CD4-positive, alpha-beta T cell (primary cell): ENCODE data around the gene NUMA1. TPM values are rescaled to one million over a fixed set of nuclear protein-coding genes. Genes with fewer than 3 reads are reported as not detected.

ENCODE experiments used
- ATAC-seq: fragments of 200-7000 bp; cut with Tn5 transposase; one replicate; pipeline ENCODE4 v1.10.0; 2022; ENCODE audit warnings: mild to moderate bottlenecking; ENCODE audit not compliant: poor library complexity
- CTCF ChIA-PET: fragments of 350-600 bp; sonication (Branson Sonifier 250); formaldehyde crosslinking; loops from one replicate; lab custom pipeline; 2021; ENCODE audit warnings: antibody characterized with exemption, inconsistent platforms; lab: Charles Lee
- POLR2A ChIA-PET: fragments of 350-600 bp; sonication (Branson Sonifier 250); formaldehyde crosslinking; loops from one replicate; lab custom pipeline; 2021; ENCODE audit warnings: antibody characterized with exemption, inconsistent platforms; lab: Charles Lee
- DNase-seq, 14 experiments: peaks; one replicate each; pipeline ENCODE4 v3.0.0-alpha.2; 2013 to 2020; ENCODE audit warnings: mixed read lengths in 2 of 14
- H3K27ac ChIP-seq, 2 donors: one replicate each; pipeline versions ENCODE4 v1.5.1 to v1.7.0; 2013; ENCODE audit warnings: low read length in 2 of 2, low read depth in 1 of 2, mild to moderate bottlenecking in 1 of 2
- H3K27me3 ChIP-seq, 2 experiments: 1 replicate in 1 of 2; 2 replicates in 1 of 2; pipeline versions ENCODE4 v1.6.1 to v1.7.0; 2013; ENCODE audit warnings: low read length in 2 of 2, control low read depth in 1 of 2, mild to moderate bottlenecking in 1 of 2, moderate library complexity in 1 of 2; ENCODE audit not compliant: insufficient read depth in 2 of 2, control insufficient read depth in 1 of 2
- H3K36me3 ChIP-seq: one replicate; pipeline ENCODE4 v1.6.1; 2013; ENCODE audit warnings: low read length, control low read depth; ENCODE audit not compliant: insufficient read depth
- H3K4me1 ChIP-seq: one replicate; pipeline ENCODE4 v1.6.1; 2013; ENCODE audit warnings: low read length, control low read depth; ENCODE audit not compliant: insufficient read depth
- H3K4me3 ChIP-seq: one replicate; pipeline ENCODE4 v1.5.1; 2013; ENCODE audit warnings: mild to moderate bottlenecking, low read length, moderate library complexity
- H3K9me3 ChIP-seq, 2 experiments: 1 replicate in 1 of 2; 2 replicates in 1 of 2; pipeline versions ENCODE4 v1.6.1 to v1.7.0; 2013; ENCODE audit warnings: low read length in 2 of 2, mild to moderate bottlenecking in 2 of 2, control low read depth in 1 of 2, moderate library complexity in 1 of 2; ENCODE audit not compliant: control insufficient read depth in 1 of 2, insufficient read depth in 1 of 2
- H3K27ac Mint-ChIP-seq: one replicate; pipeline ENCODE4 v1.8.0; 2020; ENCODE audit warnings: mixed read lengths
- H3K27me3 Mint-ChIP-seq: one replicate; pipeline ENCODE4 v1.8.0; 2021; ENCODE audit warnings: mixed read lengths
- H3K36me3 Mint-ChIP-seq: one replicate; pipeline ENCODE4 v1.8.0; 2021; ENCODE audit warnings: low read depth, mixed read lengths
- H3K4me1 Mint-ChIP-seq: one replicate; pipeline ENCODE4 v1.8.0; 2021; ENCODE audit warnings: low read depth, mixed read lengths
- H3K4me3 Mint-ChIP-seq: one replicate; pipeline ENCODE4 v1.8.0; 2020; ENCODE audit warnings: mild to moderate bottlenecking, mixed read lengths
- H3K9me3 Mint-ChIP-seq: one replicate; pipeline ENCODE4 v1.8.0; 2020; ENCODE audit warnings: mixed read lengths
- CTCF ChIP-seq: fragments of 200-600 bp; IDR thresholded peaks from one replicate; pipeline ENCODE4 v1.8.0; 2022; ENCODE audit warnings: antibody characterized with exemption, mild to moderate bottlenecking
- intact Hi-C, 2 experiments: fragments of 100-400 bp; cut with DNase I in 1 of 2; cut with micrococcal nuclease in 1 of 2; formaldehyde crosslinking; loops; one replicate each; pipeline versions ENCODE4 v1.15.1 to v1.9.0; 2023 to 2025; cut with DNase I, micrococcal nuclease
- total RNA-seq, 174 experiments: library from RNA in 2 of 174; stranded (reverse) in 2 of 174; gene quantifications; one replicate each; pipeline ENCODE4 v1.2.3 and lab custom pipeline; 2021 to 2026

Gene NUMA1
- total RNA-seq, 2 experiments from 2014 or later = 191 to 197 TPM

DNA sequence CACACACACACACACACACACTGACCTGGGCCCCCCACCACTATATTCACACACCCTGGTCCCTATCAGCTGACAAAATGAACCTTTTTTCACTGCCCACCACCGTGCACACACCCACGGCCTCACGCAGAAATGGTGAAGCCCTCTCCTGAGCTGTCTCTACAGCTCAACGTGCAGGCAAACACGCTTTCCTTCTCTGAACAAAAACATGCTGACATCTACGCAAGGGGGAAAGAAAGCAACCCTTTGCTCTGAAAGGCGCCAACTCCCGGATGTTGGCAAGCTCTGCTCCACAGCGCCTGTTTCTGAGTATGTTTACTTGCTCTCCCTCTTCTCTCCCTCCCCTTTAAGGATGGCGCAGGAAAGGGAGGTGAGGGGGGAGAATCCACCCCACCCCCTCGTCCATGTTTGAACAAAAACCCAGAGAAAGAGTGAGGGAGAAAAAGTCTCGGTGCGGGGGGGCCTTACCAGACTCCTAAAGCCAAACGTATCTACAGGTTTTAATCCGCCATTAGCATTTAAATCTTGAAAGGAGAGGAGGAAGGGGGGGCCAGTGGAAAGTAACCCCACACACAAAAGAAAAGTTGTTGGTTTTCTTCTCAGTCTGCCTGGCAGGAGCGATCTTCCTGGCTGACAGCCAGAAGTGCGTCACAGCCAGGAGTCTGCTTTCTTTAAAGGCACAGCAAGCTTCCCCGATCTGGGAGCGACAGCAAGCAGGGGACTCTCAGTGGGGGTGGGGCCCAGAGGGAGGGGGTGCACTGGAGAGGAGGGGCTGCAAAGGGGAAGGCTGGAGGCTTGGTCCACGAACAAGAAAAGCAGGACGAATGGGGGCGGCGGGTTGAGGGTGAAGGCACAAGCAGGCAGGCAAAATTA, 39.6 kb downstream of the NUMA1 start:
- peak; percentile 60 to 91 (median 82) for DNase-seq
- Histone ChIP-seq H3K4me1 (peaks cover 66% of the 10 kb centered on the region), H3K9me3 (no peaks in the 10 kb centered on the region), H3K4me3 (peak overlapping the region; percentile 75), H3K36me3 (peaks cover 10% of the 10 kb centered on the region), H3K27me3 (no peaks in the 10 kb centered on the region), H3K27ac (peak overlapping the region; percentile 91 to 95)
- peaks cover 47% of the 10 kb centered on the region for H3K4me1 Mint-ChIP-seq
- ChIA-PET POLR2A (interaction anchor here (0.6 to 5.4 kb wide), 37 partner anchors 8 to 1720 kb away, joined by 3 to 52 read pairs (median 6); partner anchors contain the start of genes ANAPC15, CLPB, IL18BP and LAMTOR1), CTCF (interaction anchor here (0.7 to 4.5 kb wide), 8 partner anchors 12 to 103 kb away, joined by 3 to 56 read pairs (median 6); partner anchors contain the start of gene ANAPC15)
- ATAC-seq = peak; percentile 78
- no peaks in the 10 kb centered on the region for H3K27me3 Mint-ChIP-seq
- TF ChIP-seq CTCF = no peak
- intact Hi-C loops = loop anchor here (1.0 to 5.0 kb wide), 4 partner anchors 39 to 772 kb away; partner anchors contain the start of genes ANAPC15 (in 1 of the 2), ATG16L2 (in 1 of the 2), LRRC51 (in 1 of the 2) and NUMA1 (in 1 of the 2)
- no peak overlapping the region for H3K4me3 Mint-ChIP-seq
- H3K9me3 Mint-ChIP-seq = no peaks in the 10 kb centered on the region
- peaks cover 13% of the 10 kb centered on the region for H3K36me3 Mint-ChIP-seq
- H3K27ac Mint-ChIP-seq = no peak overlapping the region

- no peaks in the 10 kb centered on the region for H3K9me3 Mint-ChIP-seq
- H3K27me3 Mint-ChIP-seq = no peaks in the 10 kb centered on the region
- no peak overlapping the region for H3K4me3 Mint-ChIP-seq
- peak overlapping the region; percentile 91 to 95 for H3K27ac ChIP-seq
- ChIA-PET CTCF (interaction anchor here (0.7 to 4.5 kb wide), 7 partner anchors 11 to 104 kb away, joined by 3 to 56 read pairs (median 5); partner anchors contain the start of gene ANAPC15), POLR2A (interaction anchor here (0.6 to 5.4 kb wide), 36 partner anchors 8 to 1721 kb away, joined by 3 to 52 read pairs (median 6); partner anchors contain the start of genes ANAPC15, CLPB, IL18BP and LAMTOR1)
- DNase-seq (peak in 4 of 14 experiments; percentile 4 to 34 (median 27)), ATAC-seq (no peak)
- intact Hi-C loops = loop anchor here (2.0 to 5.0 kb wide), 2 partner anchors 73 to 772 kb away; partner anchors contain the start of genes ANAPC15 (in 1 of the 2) and ATG16L2 (in 1 of the 2)
- peak overlapping the region; percentile 75 for H3K4me3 ChIP-seq
- TF ChIP-seq CTCF = no peak
- peaks cover 21% of the 10 kb centered on the region for H3K36me3 Mint-ChIP-seq
- H3K27ac Mint-ChIP-seq = no peak overlapping the region
- H3K27me3 ChIP-seq = no peaks in the 10 kb centered on the region
- H3K36me3 ChIP-seq = peaks cover 17% of the 10 kb centered on the region
- H3K4me1 ChIP-seq = peaks cover 70% of the 10 kb centered on the region
- H3K9me3 ChIP-seq = no peaks in the 10 kb centered on the region
- H3K4me1 Mint-ChIP-seq = peaks cover 48% of the 10 kb centered on the region
Observed at GRCh38 chr11:72039856-72040401, 40.4 kb downstream of the NUMA1 start.
